CD4-positive, alpha-beta T cell (primary cell): Measurements from ENCODE around the gene DHX8. TPM values are rescaled to one million over a fixed set of nuclear protein-coding genes. Genes with fewer than 3 reads are reported as not detected.

Experiments used
- ATAC-seq: fragments of 200-7000 bp; cut with Tn5 transposase; one replicate; pipeline ENCODE4 v1.10.0; 2022; ENCODE audit warnings: mild to moderate bottlenecking; ENCODE audit not compliant: poor library complexity
- CTCF ChIA-PET: fragments of 350-600 bp; sonication (Branson Sonifier 250); formaldehyde crosslinking; loops from one replicate; lab custom pipeline; 2021; ENCODE audit warnings: antibody characterized with exemption, inconsistent platforms; lab: Charles Lee
- POLR2A ChIA-PET: fragments of 350-600 bp; sonication (Branson Sonifier 250); formaldehyde crosslinking; loops from one replicate; lab custom pipeline; 2021; ENCODE audit warnings: antibody characterized with exemption, inconsistent platforms; lab: Charles Lee
- DNase-seq, 14 experiments: peaks; one replicate each; pipeline ENCODE4 v3.0.0-alpha.2; 2013 to 2020; ENCODE audit warnings: mixed read lengths in 2 of 14
- H3K27ac ChIP-seq, 2 donors: one replicate each; pipeline versions ENCODE4 v1.5.1 to v1.7.0; 2013; ENCODE audit warnings: low read length in 2 of 2, low read depth in 1 of 2, mild to moderate bottlenecking in 1 of 2
- H3K27me3 ChIP-seq, 2 experiments: 1 replicate in 1 of 2; 2 replicates in 1 of 2; pipeline versions ENCODE4 v1.6.1 to v1.7.0; 2013; ENCODE audit warnings: low read length in 2 of 2, control low read depth in 1 of 2, mild to moderate bottlenecking in 1 of 2, moderate library complexity in 1 of 2; ENCODE audit not compliant: insufficient read depth in 2 of 2, control insufficient read depth in 1 of 2
- H3K36me3 ChIP-seq: one replicate; pipeline ENCODE4 v1.6.1; 2013; ENCODE audit warnings: low read length, control low read depth; ENCODE audit not compliant: insufficient read depth
- H3K4me1 ChIP-seq: one replicate; pipeline ENCODE4 v1.6.1; 2013; ENCODE audit warnings: low read length, control low read depth; ENCODE audit not compliant: insufficient read depth
- H3K4me3 ChIP-seq: one replicate; pipeline ENCODE4 v1.5.1; 2013; ENCODE audit warnings: mild to moderate bottlenecking, low read length, moderate library complexity
- H3K9me3 ChIP-seq, 2 experiments: 1 replicate in 1 of 2; 2 replicates in 1 of 2; pipeline versions ENCODE4 v1.6.1 to v1.7.0; 2013; ENCODE audit warnings: low read length in 2 of 2, mild to moderate bottlenecking in 2 of 2, control low read depth in 1 of 2, moderate library complexity in 1 of 2; ENCODE audit not compliant: control insufficient read depth in 1 of 2, insufficient read depth in 1 of 2
- H3K27ac Mint-ChIP-seq: one replicate; pipeline ENCODE4 v1.8.0; 2020; ENCODE audit warnings: mixed read lengths
- H3K27me3 Mint-ChIP-seq: one replicate; pipeline ENCODE4 v1.8.0; 2021; ENCODE audit warnings: mixed read lengths
- H3K36me3 Mint-ChIP-seq: one replicate; pipeline ENCODE4 v1.8.0; 2021; ENCODE audit warnings: low read depth, mixed read lengths
- H3K4me1 Mint-ChIP-seq: one replicate; pipeline ENCODE4 v1.8.0; 2021; ENCODE audit warnings: low read depth, mixed read lengths
- H3K4me3 Mint-ChIP-seq: one replicate; pipeline ENCODE4 v1.8.0; 2020; ENCODE audit warnings: mild to moderate bottlenecking, mixed read lengths
- H3K9me3 Mint-ChIP-seq: one replicate; pipeline ENCODE4 v1.8.0; 2020; ENCODE audit warnings: mixed read lengths
- intact Hi-C, 2 experiments: fragments of 100-400 bp; cut with DNase I in 1 of 2; cut with micrococcal nuclease in 1 of 2; formaldehyde crosslinking; loops; one replicate each; pipeline versions ENCODE4 v1.15.1 to v1.9.0; 2023 to 2025; cut with DNase I, micrococcal nuclease
- total RNA-seq, 174 experiments: library from RNA in 2 of 174; stranded (reverse) in 2 of 174; gene quantifications; one replicate each; pipeline ENCODE4 v1.2.3 and lab custom pipeline; 2021 to 2026
- TF ChIP-seq, protein P1 (sequence below): fragments of 200-600 bp; IDR thresholded peaks from one replicate; pipeline ENCODE4 v1.8.0; 2022; ENCODE audit warnings: antibody characterized with exemption, mild to moderate bottlenecking

The DHX8 gene
- total RNA-seq, 2 experiments from 2014 or later = 88.8 to 106 TPM

DNA sequence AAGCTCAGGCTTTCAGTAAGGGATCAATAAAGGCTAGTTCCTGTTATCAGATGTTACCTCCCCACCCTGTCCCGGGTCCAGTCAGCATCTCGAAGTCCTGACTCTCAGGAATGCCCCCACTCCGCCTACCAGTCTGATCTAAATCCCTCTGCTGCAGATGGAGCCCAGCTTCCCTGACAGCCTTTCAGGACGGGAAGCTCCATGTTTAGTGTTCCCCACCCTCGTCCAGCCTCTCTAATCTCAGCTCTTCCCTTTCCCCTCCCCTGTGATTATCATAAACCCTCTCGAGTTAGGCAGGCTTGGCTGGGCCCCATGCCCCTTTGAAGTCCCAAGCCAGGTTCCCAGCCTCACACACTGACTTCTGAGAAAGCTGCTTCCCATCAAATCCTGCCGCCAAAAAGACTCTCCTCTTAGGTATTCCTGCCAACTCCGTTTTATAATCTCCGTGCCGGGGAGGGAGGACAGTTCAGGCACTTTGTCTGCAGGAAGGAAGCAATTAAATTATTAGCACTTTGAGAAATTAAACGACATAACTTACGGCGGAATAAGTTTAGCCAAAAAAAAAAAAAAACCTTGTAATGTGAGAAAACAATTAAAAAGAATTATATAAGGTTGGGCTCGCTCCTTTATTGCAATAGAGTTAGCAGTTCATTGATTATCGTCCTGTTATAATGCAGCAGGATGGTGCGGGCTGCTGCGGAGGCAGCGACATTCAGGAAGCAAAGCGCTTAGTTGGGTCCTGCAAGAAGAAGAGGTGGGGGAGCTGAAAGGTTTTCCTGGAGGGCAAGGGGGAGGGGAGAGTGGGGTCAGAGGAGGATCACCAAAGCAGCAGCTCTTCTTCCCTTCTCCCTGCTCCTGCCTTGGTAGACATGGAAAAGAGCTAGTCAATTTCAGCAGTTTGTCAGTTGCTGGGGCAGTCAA, 79.2 kb downstream of the DHX8 start:
- Mint-ChIP-seq H3K27ac (no peak overlapping the region), H3K4me3 (no peak overlapping the region), H3K4me1 (peaks cover 5% of the 10 kb centered on the region), H3K36me3 (no peaks in the 10 kb centered on the region), H3K27me3 (peaks cover 47% of the 10 kb centered on the region), H3K9me3 (no peaks in the 10 kb centered on the region)
- no peak overlapping the region for H3K27ac ChIP-seq
- ChIA-PET POLR2A (no interaction called here), CTCF (no interaction called here)
- ATAC-seq = no peak
- peaks cover 18 to 21% of the 10 kb centered on the region in 2 experiments for H3K27me3 ChIP-seq
- no peaks in the 10 kb centered on the region for H3K4me1 ChIP-seq
- intact Hi-C loops = no loop called here
- H3K36me3 ChIP-seq = no peaks in the 10 kb centered on the region
- no peak overlapping the region for H3K4me3 ChIP-seq
- no peaks in the 10 kb centered on the region for H3K9me3 ChIP-seq
- no peak for DNase-seq
- TF ChIP-seq, protein P1, sequence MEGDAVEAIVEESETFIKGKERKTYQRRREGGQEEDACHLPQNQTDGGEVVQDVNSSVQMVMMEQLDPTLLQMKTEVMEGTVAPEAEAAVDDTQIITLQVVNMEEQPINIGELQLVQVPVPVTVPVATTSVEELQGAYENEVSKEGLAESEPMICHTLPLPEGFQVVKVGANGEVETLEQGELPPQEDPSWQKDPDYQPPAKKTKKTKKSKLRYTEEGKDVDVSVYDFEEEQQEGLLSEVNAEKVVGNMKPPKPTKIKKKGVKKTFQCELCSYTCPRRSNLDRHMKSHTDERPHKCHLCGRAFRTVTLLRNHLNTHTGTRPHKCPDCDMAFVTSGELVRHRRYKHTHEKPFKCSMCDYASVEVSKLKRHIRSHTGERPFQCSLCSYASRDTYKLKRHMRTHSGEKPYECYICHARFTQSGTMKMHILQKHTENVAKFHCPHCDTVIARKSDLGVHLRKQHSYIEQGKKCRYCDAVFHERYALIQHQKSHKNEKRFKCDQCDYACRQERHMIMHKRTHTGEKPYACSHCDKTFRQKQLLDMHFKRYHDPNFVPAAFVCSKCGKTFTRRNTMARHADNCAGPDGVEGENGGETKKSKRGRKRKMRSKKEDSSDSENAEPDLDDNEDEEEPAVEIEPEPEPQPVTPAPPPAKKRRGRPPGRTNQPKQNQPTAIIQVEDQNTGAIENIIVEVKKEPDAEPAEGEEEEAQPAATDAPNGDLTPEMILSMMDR = no peak

- H3K4me3 Mint-ChIP-seq = no peak overlapping the region
- no peaks in the 10 kb centered on the region for H3K9me3 Mint-ChIP-seq
- ATAC-seq = no peak
- Histone ChIP-seq H3K27ac (no peak overlapping the region), H3K4me1 (no peaks in the 10 kb centered on the region), H3K9me3 (no peaks in the 10 kb centered on the region), H3K4me3 (no peak overlapping the region), H3K27me3 (peaks cover 18 to 20% of the 10 kb centered on the region in 2 experiments), H3K36me3 (no peaks in the 10 kb centered on the region)
- CTCF ChIA-PET = no interaction called here
- TF ChIP-seq, protein P1 = no peak
- DNase-seq = no peak
- intact Hi-C loops = no loop called here
- H3K36me3 Mint-ChIP-seq = no peaks in the 10 kb centered on the region
- peaks cover 5% of the 10 kb centered on the region for H3K4me1 Mint-ChIP-seq
- H3K27ac Mint-ChIP-seq = no peak overlapping the region
- POLR2A ChIA-PET = no interaction called here
- peaks cover 45% of the 10 kb centered on the region for H3K27me3 Mint-ChIP-seq
These were observed 80.1 kb downstream of the DHX8 start for GRCh38 chr17:43563600-43564594.

DNA sequence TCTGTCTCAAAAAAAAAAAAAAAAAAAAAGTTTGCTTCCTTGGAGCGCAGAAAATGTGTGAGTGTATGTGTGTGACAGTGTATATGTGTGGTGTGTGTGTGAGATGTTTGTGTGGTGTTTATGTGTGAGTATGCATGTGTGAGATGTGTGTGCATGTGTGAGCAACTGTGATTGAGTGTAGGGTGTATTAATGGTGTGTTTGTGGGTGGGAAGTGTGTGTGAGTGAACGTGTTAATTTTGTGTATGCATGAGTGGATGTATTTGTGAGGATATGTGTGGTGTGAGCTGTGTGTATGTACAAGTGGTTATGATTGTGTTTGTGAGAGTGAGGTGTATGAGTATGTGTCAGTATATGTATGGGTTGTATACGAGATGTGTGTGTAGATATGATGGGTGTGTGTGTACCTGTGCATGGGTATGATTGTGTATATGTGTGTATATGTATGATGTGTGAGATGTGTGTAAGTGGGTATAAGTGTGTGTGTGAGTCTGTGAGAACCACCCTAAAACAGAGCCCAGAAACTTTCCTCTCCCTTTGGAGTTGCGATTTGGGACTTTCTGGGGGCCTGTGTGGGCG, 84.8 kb downstream of the DHX8 start:
- no peak overlapping the region for H3K27ac ChIP-seq
- no peaks in the 10 kb centered on the region for H3K4me1 Mint-ChIP-seq
- peaks cover 10% of the 10 kb centered on the region for H3K27me3 Mint-ChIP-seq
- TF ChIP-seq, protein P1 = no peak
- CTCF ChIA-PET = no interaction called here
- no peak overlapping the region for H3K4me3 Mint-ChIP-seq
- POLR2A ChIA-PET = no interaction called here
- no peaks in the 10 kb centered on the region for H3K9me3 ChIP-seq
- H3K36me3 Mint-ChIP-seq = no peaks in the 10 kb centered on the region
- no peak for ATAC-seq
- no peaks in the 10 kb centered on the region for H3K9me3 Mint-ChIP-seq
- no peaks in the 10 kb centered on the region for H3K36me3 ChIP-seq
- no peak for DNase-seq
- no peaks in the 10 kb centered on the region for H3K4me1 ChIP-seq
- H3K27me3 ChIP-seq = peaks cover under 1 to 2% of the 10 kb centered on the region in 2 experiments
- no peak overlapping the region for H3K4me3 ChIP-seq
- intact Hi-C loops = no loop called here
- no peak overlapping the region for H3K27ac Mint-ChIP-seq
